ENCODE measurements around the gene SMAD2.
"Not testable (repeated sequence)": the region's sequence is repeated elsewhere in the genome, so short reads cannot be mapped to it uniquely, and the experiment has no call there.

Gene SMAD2

GRCh38 chr18:47831351-47831750 lies 99.1 kb downstream of the SMAD2 start:
- DNase-seq = no peak

GRCh38 chr18:47830772-47831171 lies 99.7 kb downstream of the SMAD2 start:
- DNase-seq = no peak

- no peak for DNase-seq
These were observed 100.6 kb downstream of the SMAD2 start for GRCh38 chr18:47829831-47830230.

GRCh38 chr18:47828031-47828430 lies 102.4 kb downstream of the SMAD2 start:
- not testable (repeated sequence) for DNase-seq

- DNase-seq = no peak
These were observed 104.0 kb downstream of the SMAD2 start for GRCh38 chr18:47826157-47827074.

- DNase-seq = no peak
These were observed 109.1 kb downstream of the SMAD2 start for GRCh38 chr18:47821314-47821713.

- DNase-seq = no peak
These were observed 112.7 kb downstream of the SMAD2 start for GRCh38 chr18:47817795-47818077.

- DNase-seq = no peak
These were observed 113.3 kb downstream of the SMAD2 start for GRCh38 chr18:47817017-47817794.

GRCh38 chr18:47815486-47816270 lies 114.8 kb downstream of the SMAD2 start:
- no peak for DNase-seq

- DNase-seq = no peak
These were observed 121.0 kb downstream of the SMAD2 start for GRCh38 chr18:47809420-47809819.

GRCh38 chr18:47802802-47803201 lies 127.7 kb downstream of the SMAD2 start:
- DNase-seq = no peak

- DNase-seq = no peak
These were observed 128.6 kb downstream of the SMAD2 start for GRCh38 chr18:47801817-47802216.

GRCh38 chr18:47800756-47801155 lies 129.7 kb downstream of the SMAD2 start:
- DNase-seq = no peak

- DNase-seq = no peak
These were observed 130.2 kb downstream of the SMAD2 start for GRCh38 chr18:47800248-47800647.

GRCh38 chr18:47799376-47799775 lies 131.1 kb downstream of the SMAD2 start:
- DNase-seq = no peak

GRCh38 chr18:47798366-47798765 lies 132.1 kb downstream of the SMAD2 start:
- DNase-seq = no peak

- DNase-seq = no peak
These were observed 133.3 kb downstream of the SMAD2 start for GRCh38 chr18:47797126-47797525.

GRCh38 chr18:47795434-47795814 lies 135.0 kb downstream of the SMAD2 start:
- DNase-seq = no peak

- no peak for DNase-seq
These were observed 135.6 kb downstream of the SMAD2 start for GRCh38 chr18:47794725-47795433.

- DNase-seq = no peak
These were observed 136.8 kb downstream of the SMAD2 start for GRCh38 chr18:47793609-47794008.

GRCh38 chr18:47791461-47791985 lies 138.9 kb downstream of the SMAD2 start:
- DNase-seq = no peak

- DNase-seq = no peak
These were observed 140.4 kb downstream of the SMAD2 start for GRCh38 chr18:47790036-47790435.

GRCh38 chr18:47788621-47789020 lies 141.8 kb downstream of the SMAD2 start:
- no peak for DNase-seq

All from CD4-positive, alpha-beta T cell treated with Interferon alpha-2 for 1 hour (primary cell).